GM20000 (cell line): ENCODE results near the gene GJB3.

Experiments
- DNase-seq: peaks from one replicate; pipeline ENCODE4 v3.0.0; 2012; ENCODE audit warnings: low spot score
- CTCF ChIP-seq: IDR thresholded peaks from 2 replicates; pipeline ENCODE4 v1.5.1; 2012; ENCODE audit warnings: mild to moderate bottlenecking, control low read depth; ENCODE audit errors: extremely low read depth, missing control alignments

Gene GJB3

GRCh38 chr1:34829250-34829649 is 48.2 kb downstream of the GJB3 start:
- no peak for DNase-seq
- no peak for TF ChIP-seq CTCF

GRCh38 chr1:34831721-34832246 is 50.8 kb downstream of the GJB3 start:
- no peak for TF ChIP-seq CTCF

GRCh38 chr1:34833711-34834110 is 52.7 kb downstream of the GJB3 start:
- TF ChIP-seq CTCF = no peak
- DNase-seq = no peak

More at GRCh38 chr1:34831721-34832246, 50.8 kb downstream of the GJB3 start:
- DNase-seq = no peak
